CD4-positive, alpha-beta T cell treated with Interleukin-4 for 4 hours (primary cell): Measurements from ENCODE around the gene CFAP52.
A peak's percentile ranks its signal among the peaks of the same experiment; 100 is the strongest.
"Not testable (repeated sequence)": the region's sequence is repeated elsewhere in the genome, so short reads cannot be mapped to it uniquely, and the experiment has no call there.

Experiments used
- DNase-seq: peaks from one replicate; pipeline ENCODE4 v3.0.0-alpha.2; 2020

The CFAP52 gene, protein sequence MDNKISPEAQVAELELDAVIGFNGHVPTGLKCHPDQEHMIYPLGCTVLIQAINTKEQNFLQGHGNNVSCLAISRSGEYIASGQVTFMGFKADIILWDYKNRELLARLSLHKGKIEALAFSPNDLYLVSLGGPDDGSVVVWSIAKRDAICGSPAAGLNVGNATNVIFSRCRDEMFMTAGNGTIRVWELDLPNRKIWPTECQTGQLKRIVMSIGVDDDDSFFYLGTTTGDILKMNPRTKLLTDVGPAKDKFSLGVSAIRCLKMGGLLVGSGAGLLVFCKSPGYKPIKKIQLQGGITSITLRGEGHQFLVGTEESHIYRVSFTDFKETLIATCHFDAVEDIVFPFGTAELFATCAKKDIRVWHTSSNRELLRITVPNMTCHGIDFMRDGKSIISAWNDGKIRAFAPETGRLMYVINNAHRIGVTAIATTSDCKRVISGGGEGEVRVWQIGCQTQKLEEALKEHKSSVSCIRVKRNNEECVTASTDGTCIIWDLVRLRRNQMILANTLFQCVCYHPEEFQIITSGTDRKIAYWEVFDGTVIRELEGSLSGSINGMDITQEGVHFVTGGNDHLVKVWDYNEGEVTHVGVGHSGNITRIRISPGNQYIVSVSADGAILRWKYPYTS

DNA sequence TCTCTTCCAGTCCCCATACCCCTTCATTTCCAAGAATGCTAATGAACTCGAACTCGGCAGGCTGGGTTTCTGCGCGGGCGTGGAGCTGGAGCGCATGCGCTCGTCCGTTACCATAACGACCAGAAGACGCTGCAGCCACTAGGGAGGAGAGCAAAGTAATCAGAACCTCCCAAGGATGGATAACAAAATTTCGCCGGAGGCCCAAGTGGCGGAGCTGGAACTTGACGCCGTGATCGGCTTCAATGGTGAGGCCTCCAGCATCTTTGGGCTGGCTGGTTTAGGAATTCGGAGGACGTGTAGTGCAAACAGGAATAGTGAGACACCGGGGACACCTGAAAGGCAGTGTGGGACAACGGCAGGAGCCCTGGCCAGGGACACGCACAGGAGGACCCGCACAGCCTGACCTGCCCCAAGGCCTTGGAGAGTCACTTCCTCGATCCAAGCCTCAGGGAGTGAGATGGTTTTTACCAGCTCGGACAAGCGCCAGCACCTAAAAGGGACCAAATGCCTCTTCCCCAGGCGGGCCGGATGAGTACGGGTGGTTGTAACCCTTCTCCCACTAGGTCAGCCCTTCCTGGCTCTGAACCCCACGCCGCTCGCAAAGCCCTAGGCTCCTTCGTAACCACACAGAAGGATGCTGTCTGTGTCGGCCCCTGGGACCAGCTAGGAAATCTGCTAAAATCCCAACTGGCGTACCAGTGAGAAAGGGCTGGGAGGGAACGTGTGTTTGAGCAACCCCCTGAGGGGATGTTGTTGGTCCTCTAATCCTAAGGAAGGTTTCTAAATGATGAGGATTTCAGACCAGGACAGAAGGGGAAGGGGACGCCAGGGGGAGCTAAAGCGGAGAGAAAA lies at the start of gene CFAP52:
CFAP52 (plus strand) TSS at position 122 of the 852 bp plus-strand sequence; CDS start at position 176, 54 bp downstream.
- peak; percentile 79 for DNase-seq

DNA sequence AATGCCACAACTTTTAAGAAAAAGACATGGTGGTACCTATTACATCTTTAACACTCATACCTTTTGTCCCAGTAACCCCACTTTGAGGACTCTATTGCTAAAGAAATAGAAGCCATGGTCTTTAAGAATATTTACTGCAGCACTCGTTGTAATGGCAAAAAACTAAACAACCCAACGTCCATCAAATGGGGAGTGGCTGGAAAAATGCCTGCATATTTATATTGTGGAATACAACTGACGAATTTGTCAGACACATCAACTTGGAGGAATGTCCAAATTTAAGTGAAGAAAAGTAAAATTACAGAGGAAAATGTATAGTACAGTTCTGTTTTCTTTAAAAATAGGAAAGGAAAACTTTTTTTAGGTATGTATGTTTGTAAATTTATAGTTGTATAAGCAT lies 48.7 kb upstream of the CFAP52 start:
- DNase-seq = no peak

DNA sequence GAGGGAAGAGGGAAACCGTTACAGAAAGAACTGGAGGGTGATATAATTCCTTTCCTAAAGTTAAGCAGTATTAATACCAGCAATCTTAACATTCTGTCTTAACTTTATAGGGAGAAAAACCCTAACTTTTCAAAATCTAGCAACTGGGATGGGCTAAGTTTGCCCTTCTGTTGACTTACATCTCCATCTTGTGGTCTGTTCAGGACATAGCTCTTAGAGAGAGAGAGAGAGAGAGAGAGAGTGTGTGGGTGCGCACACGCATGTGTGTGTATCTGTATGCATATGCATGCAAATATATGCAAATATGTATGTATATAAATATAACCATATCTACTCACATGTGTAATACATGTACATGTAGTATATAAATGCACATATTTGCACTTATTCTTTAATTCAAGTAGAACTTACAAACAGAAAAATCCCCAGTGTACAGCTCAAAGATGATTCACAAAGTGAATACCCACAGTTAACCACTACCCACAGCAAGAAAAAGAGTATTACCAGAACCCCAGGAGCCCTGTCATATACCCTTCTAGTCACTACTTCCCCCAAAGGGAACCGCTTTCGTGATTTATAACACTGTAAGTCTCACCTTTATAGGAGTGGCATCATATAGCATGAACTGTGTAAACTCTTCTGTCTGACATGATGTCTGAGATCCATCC lies 47.3 kb upstream of the CFAP52 start:
- DNase-seq = no peak

DNA sequence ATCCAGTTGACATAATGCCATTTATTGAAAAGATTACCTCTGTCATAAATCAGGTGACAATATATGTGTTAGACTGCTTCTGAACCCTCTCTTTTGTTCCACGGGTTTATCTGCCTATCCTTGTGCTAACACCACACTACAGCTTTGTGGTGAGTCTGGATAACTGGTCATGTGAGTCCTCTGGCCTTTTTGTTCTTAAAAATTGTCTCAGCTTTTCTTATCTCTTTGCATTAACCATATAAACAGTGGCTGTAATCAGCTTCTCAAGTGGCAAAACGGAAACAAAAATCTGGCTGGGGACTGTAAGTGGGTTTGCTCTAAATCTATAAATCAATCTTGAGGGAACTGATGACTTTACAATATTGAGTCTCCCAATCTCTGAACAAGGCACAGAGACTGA lies 45.4 kb upstream of the CFAP52 start:
- no peak for DNase-seq

DNA sequence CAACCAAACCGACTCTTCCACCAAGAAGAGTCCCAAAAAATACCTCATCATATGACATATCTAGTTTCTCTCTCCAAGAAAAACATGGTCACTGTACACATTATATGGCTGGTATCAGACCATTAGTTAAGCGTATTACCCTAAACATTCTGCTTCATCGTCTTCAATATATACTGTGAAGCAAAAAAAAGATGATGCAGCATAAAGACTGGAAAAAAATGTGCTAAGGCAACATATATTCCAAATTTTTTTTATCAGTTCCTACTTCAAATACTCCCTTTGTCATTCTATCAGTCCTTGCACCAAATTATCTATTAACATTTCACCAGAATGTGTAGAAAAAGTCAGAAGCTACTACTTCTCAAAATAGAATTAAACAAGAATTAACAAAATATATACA lies 43.7 kb upstream of the CFAP52 start:
- no peak for DNase-seq

DNA sequence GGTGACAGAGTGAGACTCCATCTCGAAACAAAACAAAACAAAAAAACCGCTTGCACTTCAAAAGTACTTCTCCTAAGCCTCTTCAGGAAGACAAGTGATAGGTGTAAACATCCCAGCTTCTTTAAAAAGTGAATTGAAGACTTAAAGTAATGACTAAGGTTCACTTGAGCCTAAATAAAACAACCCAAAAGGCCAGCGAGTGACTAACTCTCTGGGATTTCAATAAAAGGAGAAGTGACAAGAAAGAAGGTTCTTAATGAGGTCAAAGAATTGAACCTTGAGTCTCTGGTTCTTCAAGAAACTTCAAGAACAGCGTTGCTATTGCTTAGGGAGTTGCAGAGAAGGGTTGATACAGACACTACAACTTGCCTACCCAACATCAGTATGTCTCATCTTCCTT lies 43.0 kb upstream of the CFAP52 start:
- DNase-seq = no peak

DNA sequence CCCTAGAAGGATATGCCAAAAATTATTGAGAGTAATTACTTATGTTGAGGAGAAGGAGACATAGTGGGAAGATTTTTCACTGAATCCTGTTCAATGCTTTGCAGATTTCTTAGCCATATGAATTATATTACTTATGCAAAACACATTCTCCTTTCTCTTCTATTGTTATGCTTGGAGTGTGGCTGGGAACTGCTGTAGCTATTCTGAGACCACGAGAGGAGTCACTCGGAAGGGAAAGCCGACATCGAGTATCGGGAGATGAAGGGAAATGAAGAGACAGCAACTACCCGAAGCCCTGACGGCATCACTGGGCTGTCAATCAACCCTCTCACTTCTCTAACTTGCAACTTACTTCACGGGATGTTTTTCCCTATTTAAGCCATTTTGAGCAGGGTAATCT lies 40.4 kb upstream of the CFAP52 start:
- DNase-seq = no peak

DNA sequence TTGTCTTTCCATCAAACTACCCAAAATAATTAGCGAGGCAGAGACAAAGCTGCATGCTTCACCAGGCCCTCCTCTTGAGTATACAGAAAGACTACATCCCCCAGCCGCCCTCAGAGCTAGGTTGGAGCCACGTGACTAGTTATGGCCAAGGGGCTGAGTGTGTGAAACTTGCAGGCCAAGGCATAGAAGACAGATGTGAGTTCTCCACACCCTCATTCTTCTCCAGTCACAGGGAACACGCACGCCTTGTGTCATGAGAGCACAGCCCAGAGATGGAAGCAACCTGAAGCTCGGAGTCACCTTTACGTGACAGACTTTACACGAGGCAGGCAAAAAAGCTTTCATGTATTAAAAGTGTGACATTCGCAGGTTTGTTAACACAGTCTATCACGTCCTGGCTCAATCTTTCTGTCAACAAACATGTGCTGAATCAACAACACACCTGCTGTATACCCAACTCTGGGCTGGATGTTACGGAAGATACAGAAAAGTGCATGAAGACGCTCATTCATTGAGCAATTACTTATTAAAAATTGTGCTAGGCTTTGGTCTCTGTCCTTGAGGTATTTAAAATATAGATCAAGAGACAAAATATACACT lies 39.2 kb upstream of the CFAP52 start:
- DNase-seq = no peak

DNA sequence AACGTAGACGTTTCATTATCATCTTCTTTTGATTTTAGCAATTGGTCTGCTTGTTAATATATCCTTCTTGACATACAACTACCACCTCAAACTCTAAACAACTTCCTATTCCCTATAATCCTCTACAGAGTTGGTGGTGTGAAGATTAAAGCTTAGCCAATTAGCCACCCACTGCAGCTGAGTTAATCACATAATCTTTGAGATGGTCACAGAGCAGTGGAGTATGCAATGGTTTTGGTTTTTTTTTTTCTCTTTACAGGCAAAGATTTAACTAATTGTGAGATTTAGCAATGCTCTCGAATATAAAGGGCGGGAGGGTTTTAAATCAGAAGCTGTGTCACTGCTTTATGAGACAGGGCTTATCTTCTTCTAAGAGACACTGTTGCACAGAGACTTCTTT lies 37.8 kb upstream of the CFAP52 start:
- DNase-seq = no peak

DNA sequence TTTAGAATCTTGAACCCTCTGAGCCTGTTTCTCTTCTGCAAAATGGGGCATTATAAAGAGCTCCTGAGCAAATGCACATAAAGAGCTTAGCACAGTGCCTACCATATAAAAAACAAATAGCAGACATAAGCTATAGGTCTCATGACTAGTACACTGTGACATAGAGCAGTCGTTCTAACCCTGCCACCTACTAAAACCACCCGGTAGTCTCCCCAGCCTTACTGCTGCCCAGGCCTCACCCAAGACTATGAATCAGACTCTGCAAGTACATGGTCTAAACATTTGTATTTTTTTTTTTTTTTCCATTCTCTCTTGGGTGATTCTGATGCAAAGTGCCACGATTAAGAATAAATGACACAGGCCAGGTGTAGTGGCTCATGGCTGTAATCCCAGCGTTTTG lies 34.7 kb upstream of the CFAP52 start:
- DNase-seq = no peak

DNA sequence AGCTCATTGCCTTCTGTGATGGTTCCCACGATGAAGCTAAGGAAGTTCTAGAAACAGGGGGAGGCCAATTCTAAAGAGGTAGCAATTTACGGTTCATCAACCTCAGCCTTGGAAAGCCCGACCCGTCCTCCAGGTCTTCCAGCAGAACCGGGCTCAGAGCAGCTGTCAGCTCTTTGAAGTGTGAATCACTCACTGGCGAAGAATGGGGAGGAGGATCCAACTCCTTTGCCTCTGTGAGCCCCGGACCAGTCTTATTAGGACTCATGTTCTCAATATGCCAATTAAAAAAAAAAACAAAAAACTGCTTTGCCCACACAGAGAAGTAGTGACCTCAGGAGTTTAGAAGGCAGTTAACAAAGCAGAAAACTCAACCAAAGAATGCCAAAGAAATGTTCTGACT lies 32.2 kb upstream of the CFAP52 start:
- DNase-seq = no peak

DNA sequence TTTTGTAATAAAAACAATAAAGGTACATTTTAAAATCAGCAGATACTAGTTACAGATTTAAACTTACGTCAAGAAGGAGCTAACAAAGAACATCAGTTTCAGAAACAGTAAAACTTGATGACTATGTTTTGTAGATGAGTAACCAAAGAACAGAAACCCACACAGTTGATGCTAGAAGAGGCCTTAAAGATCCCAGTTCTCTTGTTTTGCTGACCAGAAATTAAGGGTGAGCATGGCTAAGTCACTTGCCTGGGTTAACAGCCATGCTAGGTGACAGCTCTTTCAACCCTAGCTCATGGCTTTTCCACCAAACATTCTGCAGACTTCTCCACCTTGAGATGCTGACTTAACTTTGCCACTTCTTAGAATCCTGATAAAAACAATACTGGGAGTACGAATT lies 27.2 kb upstream of the CFAP52 start:
- DNase-seq = no peak

DNA sequence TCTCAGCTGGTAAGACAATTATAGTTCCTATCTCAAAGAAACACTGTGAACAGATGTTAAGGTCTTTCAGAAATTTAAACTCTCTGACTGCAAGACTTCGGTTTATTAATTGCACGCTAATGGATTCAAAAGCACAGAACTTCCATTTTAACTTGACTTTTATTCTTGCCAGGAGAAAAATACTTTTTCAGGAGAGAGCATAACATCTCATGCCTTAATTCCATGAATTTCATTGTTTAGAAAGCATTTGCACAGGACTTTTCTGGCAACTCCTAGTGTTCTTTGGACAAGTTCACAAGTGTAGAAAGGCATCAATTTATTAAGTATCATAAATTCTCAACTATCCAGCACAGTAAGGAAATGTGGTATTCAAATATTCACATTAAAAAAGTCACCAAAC lies 23.3 kb upstream of the CFAP52 start:
- DNase-seq = no peak

DNA sequence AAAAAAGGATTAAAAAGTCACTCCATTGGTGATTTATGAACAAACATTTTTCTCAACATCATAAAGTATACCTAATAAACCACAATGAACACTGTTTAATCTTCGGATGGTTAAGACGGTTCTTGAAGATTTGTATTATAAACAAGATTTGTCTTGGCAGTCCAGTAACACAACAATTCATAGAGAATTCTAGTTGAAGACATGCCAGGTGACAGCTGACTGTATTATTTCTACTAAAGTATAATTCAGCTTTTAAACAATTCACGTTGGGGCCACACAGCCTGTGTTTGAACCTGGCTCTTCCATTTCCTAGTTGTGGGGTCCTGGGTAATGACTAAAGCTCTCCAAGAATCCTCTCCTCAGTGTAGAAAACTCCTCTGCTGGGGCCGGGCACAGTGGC lies 22.8 kb upstream of the CFAP52 start:
- no peak for DNase-seq

DNA sequence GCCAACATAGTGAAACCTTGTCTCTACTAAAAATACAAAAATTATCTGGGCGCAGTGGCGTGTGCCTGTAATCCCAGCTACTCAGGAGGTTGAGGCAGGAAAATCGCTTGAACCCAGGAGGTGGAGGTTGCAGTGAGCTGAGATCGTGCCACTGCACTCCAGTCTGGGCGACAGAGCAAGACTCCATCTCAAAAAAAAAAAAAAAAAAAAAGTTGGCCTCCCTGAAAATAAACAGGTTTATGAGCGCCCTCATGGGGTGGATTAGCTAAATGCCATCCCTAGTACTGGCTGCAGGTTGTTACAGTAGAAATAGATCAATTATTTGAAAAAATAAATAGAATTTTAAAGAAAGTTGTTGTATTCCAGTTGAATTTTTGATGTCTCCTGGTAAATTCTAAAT lies 21.7 kb upstream of the CFAP52 start:
- peak; percentile 30 for DNase-seq

DNA sequence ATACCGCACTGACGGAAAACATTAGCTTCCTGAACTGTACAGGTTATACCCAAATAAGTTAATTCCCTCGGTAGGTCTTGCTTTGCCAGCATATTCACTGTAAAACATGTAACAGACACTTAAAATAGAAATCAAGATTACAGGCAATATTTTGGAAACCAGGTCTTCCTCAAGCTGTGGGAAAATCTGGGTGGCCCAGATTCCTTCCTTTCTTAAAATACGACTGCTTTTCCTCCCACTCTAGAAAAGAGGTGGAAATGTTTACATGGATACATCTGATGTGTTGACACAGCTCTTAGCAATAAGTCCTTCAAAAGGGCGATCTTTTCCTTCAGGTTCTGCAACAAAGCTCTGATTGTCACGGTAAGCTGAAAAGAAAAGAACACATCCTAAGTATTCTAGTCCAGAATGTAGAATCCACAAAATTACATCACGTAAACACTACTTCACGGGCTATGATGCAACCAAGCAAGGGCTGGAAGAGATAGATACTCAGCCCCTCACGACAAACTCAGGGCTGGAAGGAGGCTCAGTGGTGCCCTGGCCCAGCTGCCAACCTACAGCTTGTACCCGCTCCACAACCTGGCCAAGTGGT lies 19.2 kb upstream of the CFAP52 start:
- DNase-seq = no peak

DNA sequence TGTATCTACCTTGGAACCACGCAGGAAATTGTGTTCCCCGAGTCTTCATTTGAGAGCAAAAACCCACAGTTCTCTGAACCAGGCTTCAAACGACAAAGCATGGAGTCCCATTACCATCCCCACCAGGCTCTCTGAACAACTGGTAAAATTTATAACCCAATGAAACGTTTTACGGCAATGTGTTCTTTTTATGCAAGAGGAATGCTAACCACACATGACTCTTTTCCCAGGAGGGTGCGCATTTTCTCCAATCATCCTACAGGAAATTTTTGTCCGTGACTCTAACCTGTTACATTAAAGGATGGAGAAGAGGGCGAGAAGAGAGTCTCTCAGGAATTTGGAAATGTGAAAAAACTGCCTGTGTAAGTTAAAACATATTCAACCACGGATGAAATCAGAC lies 18.6 kb upstream of the CFAP52 start:
- no peak for DNase-seq

DNA sequence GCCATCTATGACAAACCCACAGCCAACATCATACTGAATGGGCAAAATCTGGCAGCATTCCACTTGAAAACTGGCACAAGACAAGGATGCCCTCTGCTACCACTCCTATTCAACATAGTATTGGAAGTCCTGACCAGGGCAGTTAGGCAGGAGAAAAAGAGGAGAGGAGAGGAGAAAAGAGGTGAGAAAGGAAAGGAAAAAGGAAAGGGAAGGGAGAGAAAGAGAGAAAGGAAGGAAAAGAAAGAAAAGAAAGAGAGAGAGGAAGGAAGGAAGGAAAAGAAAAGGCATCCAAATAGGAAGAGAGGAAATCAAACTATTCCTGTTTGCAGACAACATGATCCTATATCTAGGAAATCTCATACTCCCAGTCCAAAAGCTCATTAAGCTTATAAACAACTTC lies 12.3 kb upstream of the CFAP52 start:
- no peak for DNase-seq

DNA sequence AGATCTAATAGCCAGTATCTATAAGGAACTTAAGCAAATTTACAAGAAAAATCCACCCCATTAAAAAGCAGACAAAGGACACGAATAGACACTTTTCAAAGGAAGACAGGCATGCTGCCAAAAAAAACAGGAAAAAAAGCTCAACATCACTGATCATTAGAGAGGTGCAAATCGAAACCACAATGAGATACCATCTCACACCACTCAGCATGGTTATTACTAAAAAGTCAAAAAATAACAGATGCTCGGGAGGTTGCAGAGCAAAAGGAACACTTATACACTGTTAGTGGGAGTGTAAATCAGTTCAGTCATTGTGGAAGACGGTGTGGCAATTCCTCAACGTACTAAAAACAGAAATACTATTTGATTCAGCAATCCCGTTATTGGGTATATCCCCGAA lies 10.4 kb upstream of the CFAP52 start:
- peak; percentile 51 for DNase-seq

DNA sequence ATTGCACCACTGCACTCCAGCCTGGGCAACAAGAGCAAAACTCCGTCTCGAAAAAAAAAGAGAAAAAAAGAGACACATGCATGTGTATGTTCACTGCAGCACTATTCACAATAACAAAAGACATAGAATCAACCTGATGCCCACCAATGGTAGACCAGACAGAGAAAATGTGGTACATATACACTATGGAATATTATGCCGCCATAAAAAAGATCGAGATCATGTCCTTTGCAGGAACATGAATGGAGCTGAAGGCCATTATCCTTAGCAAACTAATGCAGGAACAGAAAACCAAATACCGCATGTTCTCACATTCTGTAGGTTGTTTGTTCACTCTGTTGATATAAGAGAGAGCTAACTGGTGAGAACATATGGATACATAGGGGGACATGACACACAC lies 9.7 kb upstream of the CFAP52 start:
- not testable (repeated sequence) for DNase-seq

DNA sequence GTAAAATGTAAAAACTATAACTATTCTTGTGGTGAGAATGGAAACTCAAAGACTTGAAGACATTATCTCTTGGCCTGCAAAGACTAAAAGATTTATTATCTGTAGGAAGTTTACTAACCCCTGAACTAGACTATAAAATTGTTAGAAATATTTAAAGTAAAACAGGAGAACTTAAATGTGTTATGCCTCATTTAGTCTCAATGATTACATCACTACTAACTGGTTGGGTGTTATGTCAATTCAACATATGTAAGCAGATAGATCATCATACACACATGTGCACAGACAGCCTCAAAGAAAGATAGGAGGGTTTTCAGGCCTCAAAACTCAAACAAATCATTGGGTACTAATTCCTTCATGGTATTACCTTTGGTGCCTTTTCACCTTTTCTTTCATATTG lies 8.4 kb upstream of the CFAP52 start:
- no peak for DNase-seq

DNA sequence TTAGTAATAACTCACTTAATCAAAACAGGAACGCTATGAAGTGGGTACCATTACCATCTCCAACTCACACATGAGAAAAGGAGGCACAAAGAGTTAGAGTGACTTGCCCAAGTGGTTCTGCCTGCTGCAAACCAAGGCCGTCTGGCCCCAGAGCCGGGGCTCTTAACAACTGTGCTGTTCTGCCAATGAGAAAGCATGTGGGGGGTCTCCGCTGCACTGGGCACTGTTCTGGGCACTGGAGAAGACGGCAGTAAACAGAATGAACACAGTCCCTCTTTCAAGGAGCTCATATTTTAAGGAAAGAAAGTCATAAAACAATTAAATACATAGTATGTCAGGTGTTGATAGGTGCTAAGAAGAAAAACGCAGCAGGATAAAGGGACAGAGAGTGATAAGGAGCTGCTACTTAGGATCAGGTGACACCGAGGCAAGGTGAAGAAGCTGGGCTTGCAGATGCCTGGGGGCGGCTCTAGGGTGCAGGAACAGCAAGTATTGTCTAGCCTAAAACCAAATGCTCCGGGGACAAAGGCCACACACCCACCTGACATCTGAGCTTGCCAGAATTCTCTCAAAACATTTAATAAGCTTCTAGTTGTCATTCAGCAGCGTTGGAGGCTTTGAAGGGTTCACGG lies 7.4 kb upstream of the CFAP52 start:
- no peak for DNase-seq
